ENCODE results near the gene ASXL1.

Gene ASXL1

DNA sequence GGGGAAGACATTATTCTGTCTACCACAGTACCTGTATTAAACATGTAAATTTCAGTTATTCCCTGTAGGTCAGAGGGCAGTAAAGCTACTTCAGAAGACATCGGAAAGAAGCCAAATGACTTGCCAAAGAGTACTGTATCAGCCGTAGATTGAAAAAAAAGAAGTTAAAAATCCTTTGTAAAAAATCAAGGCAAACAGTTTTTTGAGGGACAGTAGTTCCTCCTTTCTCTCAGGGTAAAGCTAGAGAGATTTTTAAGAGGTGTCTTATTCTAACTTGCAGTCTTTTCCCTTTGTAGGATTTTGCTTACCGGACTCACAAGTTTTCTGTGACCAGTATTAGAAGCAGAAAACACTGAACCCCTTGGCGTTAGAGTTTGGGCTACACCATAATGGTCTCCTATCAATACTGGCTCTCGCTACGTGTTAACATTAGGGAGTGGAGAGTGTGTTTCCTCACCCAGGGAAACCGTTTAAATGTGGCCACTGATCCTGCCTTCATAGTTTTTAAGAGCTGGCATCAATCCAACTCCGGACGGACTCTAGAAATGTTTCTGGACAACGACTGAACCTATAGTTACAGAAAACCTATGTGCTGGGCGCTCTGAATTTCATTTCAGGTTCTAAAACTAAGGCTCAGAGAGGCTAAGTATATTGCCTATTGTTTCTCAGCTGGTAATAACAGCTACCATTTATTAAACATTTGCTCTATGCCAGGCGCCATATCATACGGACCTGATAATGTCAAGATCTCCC lies 1.3 kb upstream of the ASXL1 start:
- H3K4me3 ChIP-seq (ENCODE audit: low read depth, low read length): peak overlapping the region; percentile 90
- DNase-seq (ENCODE audit: low read depth): no peak
- TF ChIP-seq CTCF (IDR thresholded peaks at IDR 0.05; ENCODE audit: low read depth, low read length, missing control alignments): no peak

DNA sequence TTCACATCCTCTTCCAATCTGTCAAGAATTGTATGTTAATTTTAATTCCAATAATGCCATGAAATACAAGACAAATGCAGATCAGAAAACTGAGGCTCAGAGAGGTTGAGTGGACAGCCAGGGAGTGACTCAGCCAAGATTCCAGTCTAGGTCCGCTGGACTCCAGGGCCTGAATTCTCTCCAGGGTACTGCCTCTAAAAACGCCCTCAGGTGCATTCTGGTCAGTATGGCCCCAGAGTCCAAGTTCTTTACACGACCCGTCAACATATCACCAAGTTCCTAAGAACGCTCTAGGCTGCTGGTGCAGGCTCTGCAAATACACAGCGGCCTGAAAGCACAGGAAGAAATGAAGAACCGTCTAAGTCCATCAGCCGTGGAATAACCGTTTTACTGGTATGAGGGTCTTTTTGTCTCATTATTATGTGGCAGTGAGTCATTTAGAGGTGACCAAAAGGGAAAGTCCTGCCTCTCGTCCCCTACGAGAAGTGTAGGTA lies 709 bp upstream of the ASXL1 start:
- H3K4me3 ChIP-seq (ENCODE audit: low read depth, low read length): peak overlapping the region; percentile 90
- no peak for TF ChIP-seq CTCF (IDR thresholded peaks at IDR 0.05; ENCODE audit: low read depth, low read length, missing control alignments)
- peak; percentile 78 for DNase-seq (ENCODE audit: low read depth)

GRCh38 chr20:32358632-32358882 lies 426 bp downstream of the ASXL1 start:
- H3K4me3 ChIP-seq (ENCODE audit: low read depth, low read length): peak overlapping the region; percentile 90
- no peak for DNase-seq (ENCODE audit: low read depth)
- no peak for TF ChIP-seq CTCF (IDR thresholded peaks at IDR 0.05; ENCODE audit: low read depth, low read length, missing control alignments)

DNA sequence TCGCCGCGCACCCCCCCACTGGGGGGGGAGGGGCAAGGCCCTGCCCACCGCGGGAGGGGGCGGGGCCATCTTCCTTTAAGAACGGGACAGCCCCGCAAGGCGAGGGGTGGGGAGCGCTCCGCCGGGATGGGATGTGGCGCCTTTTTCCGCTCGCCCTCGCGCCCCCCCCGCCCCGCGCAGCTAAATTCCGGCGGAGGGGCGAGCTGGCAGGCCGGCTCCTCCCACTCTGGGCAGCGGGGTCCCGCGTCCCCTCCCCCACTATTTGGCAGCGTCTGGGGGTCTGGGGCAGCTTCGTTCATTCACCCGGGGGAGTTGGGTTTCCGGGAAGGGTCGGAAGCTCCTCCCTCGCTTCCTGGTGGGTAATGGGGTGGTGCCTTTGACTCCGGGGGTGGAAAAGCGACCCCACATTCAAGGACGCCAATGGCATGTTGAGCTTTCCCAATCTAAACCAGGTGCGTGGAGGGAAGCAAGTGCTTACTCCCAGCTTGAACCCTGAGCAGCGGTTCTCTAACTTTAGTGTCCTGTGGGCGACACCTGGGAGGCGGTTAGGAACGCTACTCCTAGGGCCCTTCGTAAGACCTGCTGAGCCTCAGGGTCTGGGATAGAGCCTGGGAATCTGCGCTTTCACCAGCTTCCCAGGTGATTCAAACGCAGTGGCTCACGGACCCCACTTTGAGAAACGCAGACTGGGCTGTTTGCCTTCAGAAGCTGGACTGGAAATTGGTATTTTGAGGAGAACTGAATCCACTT lies 927 bp downstream of the ASXL1 start:
- DNase-seq (ENCODE audit: low read depth): no peak
- H3K4me3 ChIP-seq (ENCODE audit: low read depth, low read length): peak overlapping the region; percentile 90
- TF ChIP-seq CTCF (IDR thresholded peaks at IDR 0.05; ENCODE audit: low read depth, low read length, missing control alignments): no peak

DNA sequence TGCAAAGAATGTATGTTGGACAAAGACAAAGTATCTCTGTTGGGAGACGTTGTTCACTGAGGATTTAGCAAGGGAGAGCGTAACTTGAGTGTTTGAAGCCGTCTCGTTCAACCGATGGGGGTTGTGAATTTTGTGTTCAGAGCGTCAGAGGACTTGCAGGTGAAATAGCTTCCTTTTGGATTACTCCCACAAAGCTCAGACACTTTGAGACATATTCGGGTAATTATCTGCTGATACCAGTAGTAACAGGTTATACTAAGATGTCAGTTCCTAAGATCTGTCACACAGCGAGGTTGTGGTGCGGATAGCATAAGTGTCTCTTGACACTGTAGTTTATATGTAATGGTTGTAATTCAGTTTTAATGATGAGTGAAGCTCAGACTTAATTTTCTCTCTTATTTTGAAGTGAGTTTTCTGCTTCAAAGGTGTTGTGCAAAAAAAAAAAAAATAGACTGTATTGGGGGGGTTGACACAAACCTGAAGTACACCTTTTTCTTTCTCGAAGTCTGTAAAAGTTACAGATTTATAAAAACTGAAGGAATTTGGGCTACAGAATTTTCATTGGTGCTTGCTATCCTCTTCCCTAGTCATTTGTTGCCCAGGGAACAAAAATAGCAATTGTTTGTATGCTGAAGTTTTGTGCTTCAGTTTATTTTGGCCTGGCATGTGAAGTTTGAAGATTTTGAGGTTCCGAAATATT lies 1.7 kb downstream of the ASXL1 start:
- no peak for TF ChIP-seq CTCF (IDR thresholded peaks at IDR 0.05; ENCODE audit: low read depth, low read length, missing control alignments)
- peak overlapping the region; percentile 90 for H3K4me3 ChIP-seq (ENCODE audit: low read depth, low read length)
- DNase-seq (ENCODE audit: low read depth): no peak

DNA sequence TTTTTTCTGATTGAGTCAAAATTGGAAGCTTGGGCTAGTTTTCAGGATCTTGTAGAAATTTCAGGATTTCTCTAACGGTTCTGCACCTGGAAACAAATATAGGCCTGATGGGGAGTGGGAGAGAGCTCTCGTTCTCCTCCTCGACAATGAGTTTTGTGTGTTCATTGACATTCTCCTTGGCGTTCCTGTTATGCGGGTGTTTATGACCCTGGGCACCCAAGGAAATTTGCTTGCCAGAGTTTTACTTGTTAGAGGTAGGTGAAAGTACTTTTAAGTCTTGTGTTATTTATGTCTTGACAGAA lies 2.2 kb downstream of the ASXL1 start:
- TF ChIP-seq CTCF (IDR thresholded peaks at IDR 0.05; ENCODE audit: low read depth, low read length, missing control alignments): no peak
- no peak for DNase-seq (ENCODE audit: low read depth)
- peak overlapping the region; percentile 90 for H3K4me3 ChIP-seq (ENCODE audit: low read depth, low read length)
